K562 (cell line): ENCODE data around the gene EGLN1. TPM values are rescaled to one million over a fixed set of nuclear protein-coding genes. Genes with fewer than 3 reads are reported as not detected.

Source experiments
- ATAC-seq: fragments of 200-7000 bp; cut with Tn5 transposase; 3 replicates; pipeline ENCODE4 v1.9.1; 2020; ENCODE audit warnings: moderate library complexity
- BruUV-seq: library from RNA; stranded (reverse); fragments of 400-500 nt; replicated peaks from 2 replicates; lab custom pipeline; 2021; lab: Mats Ljungman, UMichigan
- CTCF ChIA-PET: fragments of 300-600 bp; formaldehyde crosslinking; extraction: SDS; loops from one replicate; lab custom pipeline; 2021; ENCODE audit warnings: low intra/inter-chr PET ratio; lab: Yijun Ruan, JAX
- POLR2A ChIA-PET: fragments of 300-600, 350-650 bp; sonication (Branson Sonifier 250); formaldehyde crosslinking; extraction: SDS; loops from one replicate; lab custom pipeline; 2021; ENCODE audit warnings: antibody characterized with exemption, inconsistent platforms; lab: Yijun Ruan, JAX
- DNase-seq, 4 experiments: peaks; one replicate each; pipeline versions ENCODE4 v3.0.0 to v3.0.0-alpha.2; 2011 to 2018; ENCODE audit warnings: low spot score in 3 of 4, mixed read lengths in 3 of 4; ENCODE audit errors: extremely low read depth in 1 of 4
- FAIRE-seq: peaks from 2 replicates; lab custom pipeline; 2011; peaks lifted over from hg19 to GRCh38; lab: Jason Lieb, UNC
- H2AFZ ChIP-seq: 2 replicates; pipeline ENCODE4 v1.6.0; 2011; ENCODE audit warnings: low read depth, low read length, control low read depth, inconsistent platforms
- H3K27ac ChIP-seq: fragments of 200-600 bp; 3 replicates; pipeline ENCODE4 v1.8.0; 2011; ENCODE audit warnings: low read depth, mild to moderate bottlenecking, control low read depth, inconsistent platforms, low read length, moderate library complexity, mixed read lengths; ENCODE audit errors: extremely low read depth
- H3K27me3 ChIP-seq, 2 experiments: fragments of 300-600 bp in 1 of 2; 2 replicates in 1 of 2; 3 replicates in 1 of 2; pipeline versions ENCODE4 v1.6.0 to v1.8.0; 2011; ENCODE audit warnings: inconsistent platforms in 2 of 2, low read length in 2 of 2, mild to moderate bottlenecking in 1 of 2, mixed read lengths in 1 of 2, moderate library complexity in 1 of 2; ENCODE audit not compliant: control insufficient read depth in 2 of 2, insufficient read depth in 2 of 2
- H3K36me3 ChIP-seq: fragments of 300-600 bp; 3 replicates; pipeline ENCODE4 v1.8.0; 2011; ENCODE audit warnings: mild to moderate bottlenecking, low read length, inconsistent platforms; ENCODE audit not compliant: control insufficient read depth, insufficient read depth
- H3K4me1 ChIP-seq, 2 experiments: fragments of 200-600 bp in 1 of 2; replicated peaks in 1 of 2; 2 replicates in 1 of 2; 3 replicates in 1 of 2; pipeline versions ENCODE4 v1.5.1 to v1.8.0; 2011; ENCODE audit warnings: inconsistent platforms in 2 of 2, low read length in 2 of 2, mild to moderate bottlenecking in 1 of 2, mixed read lengths in 1 of 2, moderate library complexity in 1 of 2; ENCODE audit not compliant: control insufficient read depth in 2 of 2, insufficient read depth in 2 of 2
- H3K4me2 ChIP-seq: 2 replicates; pipeline ENCODE4 v1.6.1; 2011; ENCODE audit warnings: low read length, control low read depth, inconsistent platforms, mixed read lengths; ENCODE audit not compliant: insufficient read depth
- H3K4me3 ChIP-seq: fragments of 200-600 bp; sonication (generic), shearing (Covaris generic); 2 replicates; pipeline ENCODE4 v1.5.1; 2016; ENCODE audit warnings: control low read depth, inconsistent platforms
- H3K79me2 ChIP-seq: fragments of 200-600 bp; 3 replicates; pipeline ENCODE4 v1.8.0; 2011; ENCODE audit warnings: low read length, inconsistent platforms; ENCODE audit not compliant: control insufficient read depth, insufficient read depth
- H3K9ac ChIP-seq, 2 experiments: 2 replicates each; pipeline versions ENCODE4 v1.6.0 to v1.6.1; 2011; ENCODE audit warnings: low read depth in 2 of 2, low read length in 2 of 2, control low read depth in 1 of 2, inconsistent platforms in 1 of 2, mild to moderate bottlenecking in 1 of 2, mixed read lengths in 1 of 2; ENCODE audit not compliant: insufficient read depth in 1 of 2
- H3K9me1 ChIP-seq: one replicate; pipeline ENCODE4 v1.6.0; 2011; ENCODE audit warnings: inconsistent platforms, mild to moderate bottlenecking, low read length, moderate library complexity; ENCODE audit not compliant: control insufficient read depth, insufficient read depth
- H3K9me3 ChIP-seq: replicated peaks from 2 replicates; pipeline ENCODE4 v1.5.1; 2011; ENCODE audit warnings: low read depth, low read length, inconsistent platforms; ENCODE audit not compliant: control insufficient read depth, insufficient read depth
- H4K20me1 ChIP-seq: replicated peaks from 2 replicates; pipeline ENCODE4 v1.6.1; 2011; ENCODE audit warnings: low read length, inconsistent platforms, mixed read lengths; ENCODE audit not compliant: control insufficient read depth, insufficient read depth
- FOS ChIP-seq: IDR thresholded peaks from 3 replicates; pipeline ENCODE4 v1.6.1; 2011; ENCODE audit not compliant: insufficient read length; ENCODE audit errors: extremely low read depth
- HDAC1 ChIP-seq, 2 experiments: fragments of 450-650 bp; IDR thresholded peaks; 2 replicates each; pipeline ENCODE4 v1.6.1; 2016 to 2017; ENCODE audit warnings: inconsistent platforms in 1 of 2, mild to moderate bottlenecking in 1 of 2, moderate library complexity in 1 of 2
- POLR2B ChIP-seq: fragments of 450-650 bp; IDR thresholded peaks from 2 replicates; pipeline ENCODE4 v1.6.1; 2018; ENCODE audit warnings: low read depth; ENCODE audit not compliant: partially characterized antibody
- PRPF4 ChIP-seq: fragments of 200-400 bp; formaldehyde crosslinking; IDR thresholded peaks from one replicate; pipeline ENCODE4 v1.6.1; 2017; ENCODE audit warnings: low read length, low read depth, mild to moderate bottlenecking; ENCODE audit not compliant: insufficient read depth, poor library complexity, severe bottlenecking
- RBM34 ChIP-seq: fragments of 200-400 bp; formaldehyde crosslinking; IDR thresholded peaks from 2 replicates; pipeline ENCODE4 v1.6.1; 2018; ENCODE audit warnings: low read length, borderline replicate concordance; ENCODE audit not compliant: insufficient read depth
- SMARCC2 ChIP-seq: fragments of 450-650 bp; IDR thresholded peaks from 2 replicates; pipeline ENCODE4 v1.6.1; 2017; ENCODE audit warnings: antibody characterized with exemption, moderate library complexity, mild to moderate bottlenecking, low read depth
- SNIP1 ChIP-seq: fragments of 450-650 bp; IDR thresholded peaks from 2 replicates; pipeline ENCODE4 v1.7.1; 2017; ENCODE audit warnings: low read depth, mild to moderate bottlenecking
- ZBTB1 ChIP-seq: sonication (generic); formaldehyde crosslinking; IDR thresholded peaks from 2 replicates; pipeline ENCODE4 v1.8.1; 2023; ENCODE audit warnings: missing genetic modification reagents, low read depth, mild to moderate bottlenecking, borderline replicate concordance
- ZNF384 ChIP-seq: IDR thresholded peaks from 2 replicates; pipeline ENCODE4 v1.6.1; 2012; ENCODE audit warnings: low read depth, low read length, improper control_type of control experiment
- ZNF655 ChIP-seq: fragments of 250-450 bp; sonication (Bioruptor Pico); IDR thresholded peaks from 2 replicates; pipeline ENCODE4 v1.5.0; 2021
- WGBS: fragments of 100-300 bp; shearing (Covaris generic); methylation state at CpG from one replicate; pipeline ENCODE4 v1.1.6; 2016; ENCODE audit warnings: low coverage, mixed read lengths; ENCODE audit not compliant: insufficient coverage; ENCODE audit errors: missing lambda C conversion rate; 5-methylcytosine and 5-hydroxymethylcytosine counted together
- in situ Hi-C: fragments of 300-500 bp; cut with MboI; formaldehyde crosslinking; loops from 4 replicates; pipeline ENCODE4 v1.15.0; 2018; ENCODE audit warnings: inconsistent platforms, mixed read lengths
- intact Hi-C: fragments of 100-400 bp; cut with micrococcal nuclease; formaldehyde crosslinking; loops from 2 replicates; pipeline ENCODE4 v1.14.2; 2022
- polyA plus RNA-seq, 8 experiments: library from polyadenylated mRNA; depleted of rRNA in 4 of 8; stranded (reverse) in 5 of 8; unstranded in 3 of 8; fragments of >200 nt; fragmentation: Nextera tagmentation in 2 of 8; fragmentation: Illumina TruSeq in 1 of 8; extraction: Ambion mirVana in 2 of 8; extraction: Trizol in 1 of 8; gene quantifications; 2 replicates each; pipeline versions ENCODE4 v1.2.1 to v1.2.3, GENCODE V29; 2011 to 2014; ENCODE audit warnings: inconsistent platforms in 1 of 8, missing spikeins in 1 of 8
- total RNA-seq, 7 experiments: library from RNA; depleted of rRNA in 6 of 7; stranded (reverse); fragments of >200 nt in 6 of 7; fragmentation: Illumina TruSeq in 2 of 7; extraction: Trizol in 2 of 7; gene quantifications; 2 replicates each; pipeline versions ENCODE4 v1.2.1 to v1.2.3, GENCODE V29; 2011 to 2021; ENCODE audit warnings: low replicate concordance in 1 of 7
- TF ChIP-seq, protein P1 (sequence below): conservative IDR thresholded peaks from 2 replicates; pipeline ENCODE4 v1.6.1; 2011; ENCODE audit warnings: low read depth, mild to moderate bottlenecking, low read length; ENCODE audit not compliant: control insufficient read depth

The EGLN1 gene
- total and polyA plus RNA-seq, 9 of the 15 experiments (the other 6 are each of a cell fraction or from before 2014, with no cell fraction given): 5.2 to 54.3 (median 24.6) TPM

DNA sequence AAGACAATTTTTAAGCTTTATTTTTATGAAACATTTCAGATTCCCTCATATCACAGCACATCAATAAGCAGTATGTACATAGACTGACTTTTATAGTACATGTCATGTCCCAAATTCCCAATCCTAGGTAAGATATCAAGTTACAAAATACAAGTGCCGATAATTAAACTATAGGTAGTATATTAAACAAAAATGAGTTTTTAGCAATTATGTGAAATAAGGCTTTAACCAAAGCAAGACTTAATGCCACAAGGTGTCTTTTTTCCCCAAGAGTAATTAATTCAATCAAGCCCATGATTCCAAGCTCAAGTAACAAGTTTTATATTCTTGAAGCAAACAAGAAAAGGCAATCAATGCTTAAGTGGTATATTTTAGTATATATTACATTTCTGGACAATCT lies 89.3 kb downstream of the EGLN1 start:
- in situ Hi-C loops: no loop called here
- Histone ChIP-seq H3K79me2 (peaks cover 51% of the 10 kb centered on the region), H3K4me3 (no peak overlapping the region), H3K9ac (no peak overlapping the region), H3K4me2 (no peak overlapping the region), H3K27me3 (0 out of 5 replicates have a peak, but pooled peaks cover 0 to 2% of the 10 kb centered on the region in 2 experiments), H3K9me1 (no peaks in the 10 kb centered on the region), H4K20me1 (peaks cover 15% of the 10 kb centered on the region), H2AFZ (no peak overlapping the region), H3K27ac (no peak overlapping the region), H3K9me3 (no peaks in the 10 kb centered on the region), H3K4me1 (peaks cover 17 to 19% of the 10 kb centered on the region in 2 experiments; a peak in 4 of 5 replicates), H3K36me3 (peaks cover 11% of the 10 kb centered on the region)
- intact Hi-C loops: loop anchor here (10.0 kb wide), 1 partner anchor 348 kb away; no protein-coding TSS in a partner anchor
- no peak for FAIRE-seq
- ATAC-seq: no peak
- TF ChIP-seq ZBTB1 (CRISPR knock-in tag) (no peak), ZNF655 (CRISPR knock-in tag) (no peak), RBM34 (no peak), POLR2B (no peak), ZNF384 (no peak), HDAC1 (IDR thresholded peaks at IDR 0.05) (no peak), SMARCC2 (no peak), SNIP1 (no peak), FOS (no peak), PRPF4 (no peak)
- TF ChIP-seq, protein P1, sequence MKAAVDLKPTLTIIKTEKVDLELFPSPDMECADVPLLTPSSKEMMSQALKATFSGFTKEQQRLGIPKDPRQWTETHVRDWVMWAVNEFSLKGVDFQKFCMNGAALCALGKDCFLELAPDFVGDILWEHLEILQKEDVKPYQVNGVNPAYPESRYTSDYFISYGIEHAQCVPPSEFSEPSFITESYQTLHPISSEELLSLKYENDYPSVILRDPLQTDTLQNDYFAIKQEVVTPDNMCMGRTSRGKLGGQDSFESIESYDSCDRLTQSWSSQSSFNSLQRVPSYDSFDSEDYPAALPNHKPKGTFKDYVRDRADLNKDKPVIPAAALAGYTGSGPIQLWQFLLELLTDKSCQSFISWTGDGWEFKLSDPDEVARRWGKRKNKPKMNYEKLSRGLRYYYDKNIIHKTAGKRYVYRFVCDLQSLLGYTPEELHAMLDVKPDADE: no peak
- ChIA-PET POLR2A (no interaction called here), CTCF (no interaction called here)
- WGBS: 85% methylated on average over 1 of the region's 1 CpG
- DNase-seq: no peak
- no TSS peak for BruUV-seq
